Smooth muscle cell (in vitro differentiated cells): Measurements from ENCODE around the gene CHAF1B. TPM values are rescaled to one million over a fixed set of nuclear protein-coding genes. Genes with fewer than 3 reads are reported as not detected.
A peak's percentile ranks its signal among the peaks of the same experiment; 100 is the strongest.

Experiments
- DNase-seq: peaks from one replicate; lab custom pipeline; 2025; ENCODE audit not compliant: unreplicated experiment; lab: John Stamatoyannopoulos, UW
- H2AFZ ChIP-seq: fragments of 200-600 bp; sonication (generic); 2 replicates; pipeline ENCODE4 v1.6.0; 2016; ENCODE audit warnings: antibody characterized with exemption, low read depth, mild to moderate bottlenecking
- H3F3A ChIP-seq: fragments of 200-600 bp; sonication (generic); 2 replicates; pipeline ENCODE4 v1.6.0; 2017; ENCODE audit warnings: antibody characterized with exemption, low read depth
- H3K27ac ChIP-seq: fragments of 200-600 bp; sonication (generic); 2 replicates; pipeline ENCODE4 v1.5.1; 2016; ENCODE audit warnings: low read depth, mild to moderate bottlenecking
- H3K27me3 ChIP-seq: fragments of 200-600 bp; sonication (generic); 2 replicates; pipeline ENCODE4 v1.6.1; 2016; ENCODE audit warnings: low read depth, mild to moderate bottlenecking
- H3K36me3 ChIP-seq: fragments of 200-600 bp; sonication (generic); 2 replicates; pipeline ENCODE4 v1.5.1; 2016; ENCODE audit warnings: low read depth
- H3K4me1 ChIP-seq: fragments of 200-600 bp; sonication (generic); 2 replicates; pipeline ENCODE4 v1.5.1; 2016; ENCODE audit warnings: low read depth
- H3K4me2 ChIP-seq: fragments of 200-600 bp; sonication (generic); 2 replicates; pipeline ENCODE4 v1.6.0; 2016; ENCODE audit warnings: mild to moderate bottlenecking
- H3K4me3 ChIP-seq: fragments of 200-600 bp; sonication (generic); 2 replicates; pipeline ENCODE4 v1.5.1; 2016; ENCODE audit warnings: mild to moderate bottlenecking
- H3K79me2 ChIP-seq: fragments of 200-600 bp; sonication (generic); 2 replicates; pipeline ENCODE4 v1.6.0; 2016; ENCODE audit warnings: low read depth, mild to moderate bottlenecking
- H3K9ac ChIP-seq: fragments of 200-600 bp; sonication (generic); 2 replicates; pipeline ENCODE4 v1.6.0; 2016; ENCODE audit warnings: low read depth
- H3K9me3 ChIP-seq: fragments of 200-600 bp; sonication (generic); replicated peaks from 2 replicates; pipeline ENCODE4 v1.5.1; 2016; ENCODE audit warnings: low read depth
- H4K20me1 ChIP-seq: fragments of 200-600 bp; sonication (generic); 2 replicates; pipeline ENCODE4 v1.6.0; 2016; ENCODE audit warnings: low read depth
- CTCF ChIP-seq: fragments of 200-600 bp; sonication (generic); IDR thresholded peaks from 2 replicates; pipeline ENCODE4 v1.5.1; 2017; ENCODE audit warnings: borderline replicate concordance, mild to moderate bottlenecking, antibody characterized with exemption; ENCODE audit not compliant: insufficient read depth, poor library complexity, severe bottlenecking
- WGBS: methylation state at CpG from one replicate; pipeline ENCODE4 v1.1.7; 2016; ENCODE audit warnings: low lambda C conversion rate; 5-methylcytosine and 5-hydroxymethylcytosine counted together
- polyA plus RNA-seq: library from polyadenylated mRNA; unstranded; fragments of >200 nt; fragmentation: Nextera tagmentation; extraction: Ambion mirVana; gene quantifications from 2 replicates; pipeline ENCODE4 v1.2.1, GENCODE V29; 2016
- total RNA-seq: library from RNA; depleted of rRNA; stranded (reverse); fragments of >200 nt; gene quantifications from 2 replicates; pipeline ENCODE4 v1.2.3, GENCODE V29; 2014

CHAF1B gene
- total and polyA plus RNA-seq, 2 experiments from 2014 or later, result 2.0 to 5.3 TPM

GRCh38 chr21:36436829-36437744 lies 51.9 kb downstream of the CHAF1B start:
- TF ChIP-seq CTCF, result no peak
- no peaks in the 10 kb centered on the region for H3K9me3 ChIP-seq
- H3K4me2 ChIP-seq, result no peak overlapping the region
- H3F3A ChIP-seq, result no peaks in the 10 kb centered on the region
- no peak overlapping the region for H3K9ac ChIP-seq
- no peak overlapping the region for H3K4me3 ChIP-seq
- H4K20me1 ChIP-seq, result no peaks in the 10 kb centered on the region
- H3K27ac ChIP-seq, result peak overlapping the region; percentile 1
- no peaks in the 10 kb centered on the region for H3K4me1 ChIP-seq
- no peaks in the 10 kb centered on the region for H3K79me2 ChIP-seq
- H3K27me3 ChIP-seq, result no peaks in the 10 kb centered on the region
- 94% methylated on average over 5 of the region's 5 CpGs for WGBS
- H3K36me3 ChIP-seq, result no peaks in the 10 kb centered on the region
- DNase-seq, result no peak
- no peak overlapping the region for H2AFZ ChIP-seq

GRCh38 chr21:36437745-36438128 lies 52.5 kb downstream of the CHAF1B start:
- H3K79me2 ChIP-seq, result no peaks in the 10 kb centered on the region
- H3K4me2 ChIP-seq, result no peak overlapping the region
- no peaks in the 10 kb centered on the region for H4K20me1 ChIP-seq
- no peak overlapping the region for H2AFZ ChIP-seq
- no peak overlapping the region for H3K9ac ChIP-seq
- DNase-seq, result no peak
- no peak overlapping the region for H3K4me3 ChIP-seq
- H3K9me3 ChIP-seq, result no peaks in the 10 kb centered on the region
- H3K36me3 ChIP-seq, result no peaks in the 10 kb centered on the region
- TF ChIP-seq CTCF, result no peak
- H3K27me3 ChIP-seq, result no peaks in the 10 kb centered on the region
- WGBS, result 46% methylated on average over 6 of the region's 6 CpGs
- no peaks in the 10 kb centered on the region for H3F3A ChIP-seq
- no peaks in the 10 kb centered on the region for H3K4me1 ChIP-seq
- H3K27ac ChIP-seq, result peak overlapping the region; percentile 30

- Histone ChIP-seq H3K9me3 (no peaks in the 10 kb centered on the region), H3K36me3 (no peaks in the 10 kb centered on the region), H2AFZ (no peak overlapping the region), H3K27me3 (no peaks in the 10 kb centered on the region), H3K4me1 (no peaks in the 10 kb centered on the region), H3K79me2 (no peaks in the 10 kb centered on the region), H3K4me3 (no peak overlapping the region), H4K20me1 (no peaks in the 10 kb centered on the region), H3K27ac (no peak overlapping the region), H3F3A (no peaks in the 10 kb centered on the region), H3K4me2 (no peak overlapping the region), H3K9ac (no peak overlapping the region)
- 96% methylated on average over 6 of the region's 6 CpGs for WGBS
- no peak for DNase-seq
- TF ChIP-seq CTCF, result no peak
Observed at GRCh38 chr21:36441715-36442114, 56.5 kb downstream of the CHAF1B start.
